Stomach (tissue), 4 donors: ENCODE data around the gene C15orf61.

Experiments
- CTCF ChIP-seq, 7 experiments: fragments of 450-650 bp in 4 of 7; fragments of 200-600 bp in 3 of 7; sonication (generic) in 3 of 7; IDR thresholded peaks; one replicate each; pipeline ENCODE4 v1.5.1; 2016 to 2019; ENCODE audit warnings: antibody characterized with exemption in 7 of 7, control low read depth in 2 of 7, mild to moderate bottlenecking in 1 of 7
- POLR2A ChIP-seq, 4 donors: fragments of 450-650 bp; IDR thresholded peaks; one replicate each; pipeline ENCODE4 v1.6.1; 2016; ENCODE audit warnings: antibody characterized with exemption in 4 of 4, control low read depth in 2 of 4, mild to moderate bottlenecking in 1 of 4, moderate library complexity in 1 of 4
- POLR2AphosphoS5 ChIP-seq, 3 donors: sonication (generic); formaldehyde crosslinking; IDR thresholded peaks; one replicate each; pipeline ENCODE4 v1.6.1; 2016; ENCODE audit warnings: antibody characterized with exemption in 3 of 3

GRCh38 chr15:67515557-67515956 is 5.4 kb upstream of the C15orf61 start:
- TF ChIP-seq CTCF (IDR thresholded peaks at IDR 0.05): no peak
- no peak for TF ChIP-seq POLR2A (IDR thresholded peaks at IDR 0.05)
- TF ChIP-seq POLR2AphosphoS5 (IDR thresholded peaks at IDR 0.05): no peak
